ENCODE results near the gene GGNBP2. TPM values are rescaled to one million over a fixed set of nuclear protein-coding genes. Genes with fewer than 3 reads are reported as not detected.
A peak's percentile ranks its signal among the peaks of the same experiment; 100 is the strongest.
"Not testable (repeated sequence)": the region's sequence is repeated elsewhere in the genome, so short reads cannot be mapped to it uniquely, and the experiment has no call there.

Gene GGNBP2
- total RNA-seq, 1 experiment from 2014 or later, result 58.9 TPM

DNA sequence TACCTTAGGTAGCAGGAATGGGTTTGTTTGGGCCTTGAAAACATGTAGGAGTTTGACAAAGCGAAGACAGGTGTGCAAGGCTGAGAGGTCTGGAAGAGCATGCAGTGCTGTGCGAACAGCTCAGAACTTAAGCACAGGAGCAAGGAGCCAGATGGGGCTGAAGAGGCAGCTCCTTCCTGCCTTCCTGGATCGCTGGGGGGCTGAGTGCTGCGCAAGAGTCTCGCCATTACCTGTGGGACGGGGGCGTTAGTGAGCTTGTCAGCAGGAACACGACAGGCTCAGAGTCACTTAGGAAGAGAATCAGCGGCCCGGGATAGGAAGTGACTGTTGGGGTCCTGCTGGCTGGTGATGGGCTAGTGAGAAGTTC is 56.2 kb downstream of the GGNBP2 start:
- DNase-seq (ENCODE audit: low read depth), result no peak

DNA sequence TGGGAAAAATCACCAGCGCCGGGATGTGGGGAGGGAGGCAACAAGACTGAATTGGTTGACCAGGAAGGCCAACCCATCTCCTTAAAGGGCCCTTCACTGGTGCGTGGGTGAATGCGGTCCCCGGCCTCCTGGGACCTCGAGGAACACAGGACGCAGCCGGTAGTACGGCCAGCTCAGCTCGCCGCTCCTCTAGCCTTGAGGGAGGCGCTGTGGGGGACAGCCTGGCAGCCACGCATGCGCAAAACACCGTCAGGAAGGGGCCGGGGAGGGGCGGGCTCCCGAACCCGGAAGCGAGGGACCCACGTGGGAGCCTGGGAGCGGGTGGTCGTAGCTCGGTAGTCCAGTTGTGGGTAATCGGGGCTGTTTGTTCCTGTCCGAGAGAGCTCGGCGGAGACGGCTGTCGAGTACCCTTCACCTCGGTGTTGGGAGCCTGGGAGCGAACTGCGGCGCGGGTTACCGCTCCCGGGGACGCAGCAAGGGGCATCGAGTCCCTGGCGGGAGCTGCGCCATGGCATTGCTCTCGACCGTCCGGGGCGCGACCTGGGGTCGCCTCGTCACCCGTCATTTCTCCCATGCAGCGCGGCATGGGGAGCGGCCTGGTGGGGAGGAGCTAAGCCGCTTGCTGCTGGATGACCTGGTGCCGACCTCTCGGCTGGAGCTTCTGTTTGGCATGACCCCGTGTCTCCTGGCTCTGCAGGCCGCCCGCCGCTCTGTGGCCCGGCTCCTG is 56.7 kb downstream of the GGNBP2 start, which contains the start of gene MRM1:
MRM1 (plus strand) TSS at position 281 of the 727 bp plus-strand sequence; CDS start at position 509, 228 bp downstream.
- DNase-seq (ENCODE audit: low read depth), result peak; percentile 91

DNA sequence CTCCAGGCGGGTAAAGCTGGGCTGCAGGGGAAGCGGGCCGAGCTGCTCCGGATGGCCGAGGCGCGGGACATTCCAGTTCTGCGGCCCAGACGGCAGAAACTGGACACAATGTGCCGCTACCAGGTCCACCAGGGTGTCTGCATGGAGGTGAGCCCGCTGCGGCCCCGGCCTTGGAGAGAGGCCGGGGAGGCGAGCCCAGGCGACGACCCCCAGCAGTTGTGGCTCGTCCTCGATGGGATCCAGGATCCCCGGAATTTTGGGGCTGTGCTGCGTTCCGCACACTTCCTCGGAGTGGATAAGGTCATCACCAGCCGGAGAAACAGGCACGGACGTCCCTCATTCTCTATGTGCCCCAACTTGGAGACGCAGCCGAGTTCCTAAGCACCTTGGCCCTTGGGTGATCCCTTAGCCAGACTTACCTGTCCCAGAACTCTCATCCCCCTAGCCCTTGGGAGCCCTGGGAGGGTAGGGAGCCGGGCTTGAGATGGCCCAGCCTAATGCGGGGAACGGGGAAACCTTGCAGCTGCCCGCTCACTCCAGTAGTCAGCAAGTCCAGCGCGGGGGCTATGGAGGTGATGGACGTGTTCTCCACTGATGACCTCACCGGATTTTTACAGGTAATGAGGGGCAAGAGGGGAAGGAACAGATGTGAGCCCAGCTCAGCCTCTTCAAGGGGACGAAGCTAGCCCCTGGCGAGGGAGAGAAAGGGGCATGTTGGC is 57.5 kb downstream of the GGNBP2 start:
- peak; percentile 21 for DNase-seq (ENCODE audit: low read depth)

DNA sequence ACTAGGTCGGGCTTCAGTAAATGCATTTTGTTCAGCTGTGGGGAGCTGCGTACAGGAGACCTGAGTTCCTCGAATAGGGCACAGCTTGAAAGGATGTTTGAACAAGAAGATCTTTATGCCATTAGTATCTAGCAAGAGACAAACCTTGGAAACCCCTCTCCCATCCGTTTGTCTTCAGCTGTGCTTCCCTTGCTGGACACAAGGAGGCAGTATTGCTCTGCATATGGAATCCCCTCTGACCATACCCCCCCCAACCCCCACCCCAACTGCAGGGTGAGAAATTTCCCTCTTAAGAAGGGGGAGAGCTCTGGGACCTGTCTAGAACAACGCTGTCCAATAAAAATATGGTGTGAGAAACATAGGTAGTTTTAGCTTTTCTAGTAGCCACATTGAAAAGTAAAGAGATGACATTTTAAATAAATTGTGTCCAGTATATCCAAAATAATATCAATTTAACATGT is 58.2 kb downstream of the GGNBP2 start:
- DNase-seq (ENCODE audit: low read depth), result peak; percentile 63

DNA sequence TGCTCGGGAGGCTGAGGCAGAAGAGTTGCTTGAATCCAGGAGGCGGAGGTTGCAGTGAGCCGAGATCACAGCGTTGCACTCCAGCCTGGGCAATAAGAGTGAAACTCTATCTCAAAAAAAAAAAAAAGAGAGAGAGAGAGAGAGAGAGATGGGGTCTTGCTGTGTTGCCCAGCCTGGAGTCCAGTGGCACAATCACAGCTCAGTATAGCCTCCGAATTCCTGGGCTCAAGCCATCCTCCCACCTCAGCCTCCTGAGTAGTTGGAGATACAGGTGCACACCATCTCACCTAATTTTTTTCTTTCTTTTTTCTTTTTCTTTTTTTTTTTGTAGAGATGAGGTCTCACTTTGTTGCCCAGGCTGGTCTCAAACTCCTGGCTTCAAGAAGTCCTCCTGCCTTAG is 60.3 kb downstream of the GGNBP2 start:
- DNase-seq (ENCODE audit: low read depth), result not testable (repeated sequence)

DNA sequence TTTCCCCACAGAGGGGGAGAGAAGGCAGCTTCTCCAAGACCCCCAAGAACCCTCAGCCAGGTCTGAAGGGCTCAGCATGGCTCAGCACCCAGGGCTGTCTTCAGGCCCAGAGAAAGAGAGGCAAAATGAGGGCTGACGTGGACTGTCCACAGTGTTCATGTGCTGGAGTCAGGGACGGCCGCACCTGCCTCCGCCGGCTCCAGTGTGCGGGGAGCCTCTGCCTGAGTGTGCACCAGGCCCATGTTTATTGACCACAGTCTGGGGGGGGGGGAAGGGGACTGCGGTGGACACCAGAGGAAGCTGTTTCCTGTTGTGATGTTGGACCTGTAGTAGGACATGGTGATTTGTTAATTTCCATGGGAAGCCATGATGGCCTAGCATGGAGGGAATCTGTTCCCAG is 63.6 kb downstream of the GGNBP2 start:
- no peak for DNase-seq (ENCODE audit: low read depth)

DNA sequence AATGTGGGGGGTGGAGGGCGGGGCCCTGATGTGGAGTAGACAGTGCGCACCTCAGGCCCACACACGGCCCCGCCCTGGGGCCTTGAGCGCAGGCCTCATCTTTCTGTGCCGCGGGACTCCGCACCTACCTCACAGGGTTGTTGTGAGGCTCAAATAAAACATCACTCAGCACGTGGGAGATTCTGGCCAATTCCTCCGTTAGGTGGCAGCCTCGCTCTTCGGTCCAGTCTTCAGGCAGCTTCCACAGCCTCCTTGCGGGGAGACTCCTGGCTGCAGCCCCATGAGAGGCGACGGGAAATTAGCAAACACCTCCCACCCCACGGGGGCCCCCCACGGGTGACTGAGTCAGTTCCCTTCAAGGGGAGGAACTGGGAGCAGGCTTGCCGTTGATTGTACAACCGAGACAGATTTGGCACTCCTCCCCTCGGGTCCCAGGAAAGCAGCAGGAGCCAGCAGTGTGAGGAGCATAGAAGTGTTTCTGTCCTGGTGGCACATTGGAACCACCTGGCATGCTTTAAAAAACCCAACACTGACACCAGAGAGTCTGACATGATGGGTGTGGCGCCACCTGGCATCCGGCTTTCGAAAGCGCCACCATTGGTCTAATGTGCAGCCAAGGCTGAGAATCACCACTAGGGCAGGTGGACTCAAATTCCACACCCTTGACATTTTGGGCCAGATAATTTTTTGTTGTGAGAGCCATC is 64.2 kb downstream of the GGNBP2 start:
- DNase-seq (ENCODE audit: low read depth), result no peak

DNA sequence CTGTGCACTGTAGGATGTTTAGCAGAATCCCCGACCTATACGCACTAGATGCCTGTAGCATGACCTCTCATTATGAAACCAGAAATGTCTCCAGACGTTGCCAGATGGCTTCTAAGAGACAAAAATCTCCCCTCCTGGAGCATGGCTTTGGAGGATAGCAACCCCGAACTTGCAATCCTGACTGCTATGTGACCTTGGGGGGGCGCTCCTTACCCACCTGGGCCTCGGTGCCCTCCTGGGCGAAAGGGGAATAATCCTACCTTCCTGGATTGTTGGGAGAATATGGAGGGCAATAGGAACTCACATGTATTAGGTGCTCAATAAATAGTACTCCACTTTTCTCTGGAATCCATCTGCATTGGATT is 64.8 kb downstream of the GGNBP2 start:
- DNase-seq (ENCODE audit: low read depth), result no peak

DNA sequence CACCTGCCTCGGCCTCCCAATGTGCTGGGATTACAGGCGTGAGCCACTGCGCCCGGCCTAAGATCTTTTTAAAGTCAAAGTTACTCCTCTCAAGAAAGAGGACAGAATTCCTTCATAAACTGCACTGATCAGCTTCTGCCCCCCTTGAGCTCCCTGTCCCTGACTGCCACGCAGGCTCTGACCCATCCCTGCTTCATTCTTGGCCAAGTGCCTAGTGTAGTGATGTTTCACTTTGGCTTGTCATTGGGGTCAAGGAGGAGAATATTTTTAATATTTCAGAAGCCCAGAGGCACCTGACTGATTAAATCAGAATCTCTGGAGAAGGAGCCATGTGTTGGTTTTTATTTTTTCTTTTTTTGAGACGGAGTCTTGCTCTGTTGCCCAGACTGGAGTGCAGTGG is 65.8 kb downstream of the GGNBP2 start:
- DNase-seq (ENCODE audit: low read depth), result peak; percentile 25

DNA sequence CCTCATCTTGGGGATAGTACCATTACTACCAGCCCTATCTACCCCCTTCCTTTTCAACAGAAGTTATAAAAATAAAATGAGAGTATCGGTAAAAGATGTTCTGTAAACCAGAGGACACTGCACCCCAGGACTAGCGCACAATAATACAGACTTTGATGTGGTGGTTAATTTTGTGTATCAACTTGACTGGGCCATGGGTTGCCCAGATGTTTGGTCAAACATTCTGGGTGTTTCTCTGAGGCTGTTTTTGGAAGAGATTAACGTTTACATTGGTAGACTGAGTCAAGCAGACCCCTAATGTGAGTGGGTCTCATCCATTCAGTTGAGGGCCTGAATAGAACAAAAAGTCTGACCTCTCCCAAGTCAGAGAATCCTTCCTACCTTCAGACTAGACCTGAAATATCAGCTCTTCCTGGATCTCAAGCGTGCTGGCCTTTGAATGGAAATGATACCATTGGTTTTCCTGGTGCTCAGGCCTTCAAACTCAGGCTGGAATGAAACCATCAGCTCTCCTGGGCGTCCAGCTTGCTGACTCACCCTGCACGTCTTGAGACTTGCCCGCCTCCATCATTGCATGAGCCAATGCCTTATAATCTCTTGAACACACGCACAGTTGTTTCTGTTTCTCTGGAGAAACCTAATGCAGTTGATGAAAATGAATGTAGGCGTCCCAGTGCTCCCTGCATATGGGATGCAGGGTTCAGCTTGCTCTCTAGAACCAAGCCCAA is 66.8 kb downstream of the GGNBP2 start:
- DNase-seq (ENCODE audit: low read depth), result peak; percentile 64

DNA sequence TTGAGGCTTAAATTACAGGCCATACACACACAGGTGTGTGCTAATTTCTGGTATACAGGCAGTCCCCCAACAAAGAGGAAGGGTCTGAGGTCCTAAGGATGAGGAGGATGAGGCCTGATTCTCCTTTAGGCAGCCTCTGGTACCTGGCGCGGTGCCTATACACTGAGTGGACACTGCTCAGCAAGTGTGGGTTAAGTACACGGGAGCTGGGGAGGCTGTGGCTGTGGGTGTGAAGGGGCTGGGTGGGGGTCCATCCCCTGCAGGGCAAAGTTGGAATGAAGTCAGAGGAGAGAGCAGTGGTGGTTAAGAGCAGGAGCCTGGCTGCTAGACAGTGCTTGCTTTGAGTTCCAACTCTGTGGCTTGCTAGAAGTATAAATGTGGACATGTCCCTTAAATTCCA is 67.6 kb downstream of the GGNBP2 start:
- DNase-seq (ENCODE audit: low read depth), result no peak

DNA sequence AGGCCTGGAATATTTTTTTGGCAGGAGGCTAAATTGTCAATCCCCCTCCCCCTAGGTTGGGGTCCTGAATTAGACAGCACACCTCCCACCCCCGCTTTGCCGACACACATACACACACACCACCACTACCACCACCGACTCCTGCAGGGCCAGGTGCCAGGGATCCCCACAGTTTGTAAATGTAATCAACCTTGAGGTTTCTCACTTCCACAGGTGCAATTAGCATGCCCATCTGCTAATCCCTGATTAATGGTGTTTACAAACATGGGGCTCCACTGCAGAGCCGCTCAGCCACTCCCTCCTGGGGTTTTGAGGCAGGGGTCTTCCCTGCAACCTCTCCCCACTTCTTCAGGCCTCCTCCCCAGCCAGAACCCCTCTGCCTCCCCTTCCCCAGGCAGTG is 68.4 kb downstream of the GGNBP2 start:
- no peak for DNase-seq (ENCODE audit: low read depth)

DNA sequence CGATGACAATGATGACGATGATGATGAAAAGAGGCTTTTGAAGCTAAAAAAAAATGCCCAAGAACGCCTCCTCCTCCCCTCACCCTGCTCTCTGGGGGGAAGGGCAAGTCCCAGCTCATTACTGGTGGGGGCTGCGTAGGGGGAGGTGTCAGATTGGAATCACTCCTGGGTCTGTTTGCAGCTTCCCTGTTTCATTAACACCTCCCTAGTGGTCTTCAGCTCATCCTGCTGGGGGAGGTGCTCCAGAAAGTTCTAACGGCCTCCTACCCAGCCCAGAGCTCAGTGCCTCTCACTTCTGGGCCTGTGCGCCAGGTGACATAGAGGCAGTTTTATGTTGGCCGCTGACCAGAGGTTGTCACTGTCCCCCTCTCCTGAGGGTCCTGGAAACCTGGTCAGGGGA is 69.4 kb downstream of the GGNBP2 start:
- no peak for DNase-seq (ENCODE audit: low read depth)

DNA sequence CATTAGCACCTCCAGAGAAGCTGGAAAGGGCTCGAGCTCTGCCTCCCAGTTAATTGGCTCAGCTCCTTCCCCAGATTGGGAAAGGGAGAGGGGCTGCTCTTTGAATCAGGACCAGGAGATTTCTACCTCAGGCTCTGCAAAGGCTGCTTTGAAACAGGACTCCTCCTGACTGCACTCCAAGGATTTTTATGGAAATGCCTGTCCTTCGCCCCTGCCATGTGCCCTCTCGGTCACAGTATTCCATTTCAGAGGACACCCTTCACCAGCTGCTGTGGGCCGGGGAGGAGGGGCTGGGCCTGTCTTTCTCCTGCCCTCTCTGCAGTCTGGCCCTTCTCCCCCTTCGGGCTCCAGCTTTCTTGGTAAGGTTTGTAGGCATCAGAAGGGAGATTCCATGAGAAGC is 70.2 kb downstream of the GGNBP2 start:
- no peak for DNase-seq (ENCODE audit: low read depth)

DNA sequence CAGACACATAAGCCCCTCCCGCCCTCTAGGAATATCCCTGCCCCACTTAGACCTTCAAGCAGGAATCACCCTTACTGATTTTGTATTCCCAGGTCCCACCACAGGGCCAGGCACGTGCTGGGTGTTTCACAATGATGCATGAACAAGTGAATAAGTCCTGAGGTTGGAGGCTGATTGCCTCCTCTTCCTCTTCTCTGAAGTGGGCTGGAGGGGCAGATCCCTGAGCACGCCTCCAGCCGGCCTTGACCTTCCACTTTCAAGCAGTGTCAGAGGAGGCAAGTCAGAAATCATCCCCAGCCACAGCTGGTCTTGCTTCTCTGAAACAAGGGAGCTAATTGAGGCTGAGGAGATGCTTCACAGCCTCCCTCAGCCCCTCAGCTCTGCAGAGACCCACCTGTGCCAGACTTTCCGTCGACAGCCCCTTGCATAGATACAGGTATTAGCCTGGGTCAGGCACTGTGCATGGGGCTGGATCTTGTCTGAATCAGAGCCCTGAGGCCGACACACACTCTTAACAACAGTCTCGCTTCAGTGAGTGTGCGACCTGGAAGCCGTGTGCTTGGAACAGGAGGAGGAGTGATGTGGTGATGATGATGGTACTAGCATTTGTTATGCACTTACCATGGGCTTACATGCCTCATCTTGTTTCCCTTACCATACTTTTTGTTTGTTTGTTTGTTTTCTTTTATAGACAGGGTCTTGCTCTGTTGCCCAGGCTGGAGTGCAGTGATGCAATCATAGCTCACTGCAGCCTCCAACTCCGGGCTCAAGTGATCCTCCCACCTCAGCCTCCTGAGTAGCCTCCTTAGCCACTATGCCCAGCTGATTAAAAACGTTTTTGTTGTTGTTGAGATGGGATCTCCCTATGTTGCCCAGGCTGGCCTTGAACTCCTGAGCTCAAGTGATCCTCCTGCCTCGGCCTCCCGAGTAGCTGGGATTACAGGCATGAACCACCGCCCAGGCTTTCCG is 71.6 kb downstream of the GGNBP2 start:
- no peak for DNase-seq (ENCODE audit: low read depth)

DNA sequence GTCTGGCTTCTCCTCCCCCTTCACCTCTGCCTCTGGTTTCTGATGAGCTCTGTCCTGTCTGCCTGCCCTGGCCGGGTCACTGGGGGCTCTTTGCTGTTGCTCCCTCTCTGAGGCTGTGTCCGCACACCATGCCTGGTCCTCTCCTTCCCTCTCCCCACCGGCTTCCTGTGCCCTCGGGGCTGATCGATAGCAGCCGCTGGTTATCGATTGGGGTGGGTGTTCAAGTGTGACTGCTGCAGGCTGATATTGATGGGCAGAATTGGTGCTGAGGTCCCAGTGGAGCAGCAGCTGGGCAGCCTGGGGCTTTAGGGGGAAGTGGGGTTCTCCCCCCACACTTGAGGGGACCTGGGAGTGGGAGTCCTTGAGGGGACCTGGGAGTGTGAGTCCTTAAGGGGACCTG is 73.1 kb downstream of the GGNBP2 start:
- no peak for DNase-seq (ENCODE audit: low read depth)

DNA sequence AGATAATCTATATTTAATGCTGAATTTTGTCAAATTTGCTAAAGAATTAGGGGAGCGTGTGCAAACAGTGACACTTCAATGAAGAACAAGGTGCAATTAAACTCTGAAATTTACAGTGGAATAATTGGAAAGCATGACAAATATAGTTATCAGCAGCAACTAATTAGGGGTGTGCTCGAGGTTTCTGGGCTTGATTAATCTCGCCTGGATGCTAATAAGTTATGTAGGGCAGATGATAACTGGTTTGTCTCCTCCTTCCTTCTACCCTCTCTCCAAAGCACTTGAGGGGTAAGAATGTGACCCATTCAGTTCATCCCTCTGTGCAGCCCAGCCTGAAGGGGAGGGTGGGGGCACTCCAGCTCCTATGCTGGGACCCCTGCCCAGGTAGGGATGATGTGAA is 78.6 kb downstream of the GGNBP2 start:
- DNase-seq (ENCODE audit: low read depth), result no peak

DNA sequence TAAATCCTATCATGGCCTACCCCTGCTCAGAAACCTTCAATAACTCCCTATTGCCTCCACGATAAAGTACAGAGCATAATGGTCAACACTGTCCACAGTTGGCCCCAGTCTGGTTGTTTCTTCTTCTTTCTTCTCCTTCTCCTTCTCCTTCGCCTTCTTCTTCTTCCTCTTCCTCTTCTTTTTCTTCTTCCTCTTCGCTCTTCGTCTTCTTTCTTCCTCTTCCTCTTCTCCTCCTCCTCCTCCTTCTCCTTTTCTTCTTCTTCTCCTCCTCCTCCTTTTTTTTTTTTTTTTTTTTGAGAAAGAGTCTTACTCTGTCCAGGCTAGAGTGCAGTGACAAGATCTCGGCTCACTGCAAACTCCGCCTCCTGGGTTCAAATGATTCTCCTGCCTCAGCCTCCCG is 80.5 kb downstream of the GGNBP2 start:
- DNase-seq (ENCODE audit: low read depth), result no peak

DNA sequence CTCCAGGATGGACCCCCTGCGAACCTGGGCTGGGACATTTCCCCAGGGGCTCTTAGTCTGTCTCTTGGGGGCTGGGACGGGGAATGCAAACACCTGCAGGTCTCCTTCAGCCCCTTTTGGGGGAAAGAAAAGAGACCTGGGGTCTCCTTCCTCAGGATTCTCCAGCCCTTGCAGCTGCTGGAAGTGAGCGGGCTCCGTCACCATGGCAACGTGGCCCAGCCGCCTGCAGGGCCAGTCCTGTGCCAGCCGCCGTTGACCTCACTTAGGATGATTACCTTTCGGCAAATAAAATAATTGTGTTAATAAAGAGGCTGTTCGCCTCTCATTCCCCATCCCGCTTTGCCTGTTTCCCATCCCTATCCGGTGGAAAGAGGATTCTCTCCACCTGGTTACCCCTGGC is 82.4 kb downstream of the GGNBP2 start:
- no peak for DNase-seq (ENCODE audit: low read depth)

DNA sequence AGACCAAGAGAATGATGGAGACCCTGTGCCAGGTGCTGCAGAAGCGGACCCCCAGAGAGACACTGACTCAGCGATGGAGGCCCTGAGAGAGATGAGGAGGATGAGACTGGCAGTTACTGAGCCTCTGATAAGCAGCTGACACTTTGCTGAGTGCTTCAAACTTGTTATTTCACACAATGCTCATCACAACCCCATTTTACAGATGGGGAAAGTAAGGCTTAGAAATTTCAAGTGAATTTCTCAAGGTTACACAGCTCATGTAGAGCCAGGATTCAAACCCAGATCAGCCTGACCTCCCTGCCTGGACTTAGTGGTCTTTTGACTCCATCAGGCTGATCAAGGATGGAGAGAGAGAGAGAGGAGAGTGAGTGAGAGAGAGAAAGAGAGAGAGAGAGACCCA is 83.9 kb downstream of the GGNBP2 start:
- DNase-seq (ENCODE audit: low read depth), result no peak
